ENCODE measurements around the gene ZFAND6.
"Not testable (repeated sequence)": the region's sequence is repeated elsewhere in the genome, so short reads cannot be mapped to it uniquely, and the experiment has no call there.

ZFAND6 gene

DNA sequence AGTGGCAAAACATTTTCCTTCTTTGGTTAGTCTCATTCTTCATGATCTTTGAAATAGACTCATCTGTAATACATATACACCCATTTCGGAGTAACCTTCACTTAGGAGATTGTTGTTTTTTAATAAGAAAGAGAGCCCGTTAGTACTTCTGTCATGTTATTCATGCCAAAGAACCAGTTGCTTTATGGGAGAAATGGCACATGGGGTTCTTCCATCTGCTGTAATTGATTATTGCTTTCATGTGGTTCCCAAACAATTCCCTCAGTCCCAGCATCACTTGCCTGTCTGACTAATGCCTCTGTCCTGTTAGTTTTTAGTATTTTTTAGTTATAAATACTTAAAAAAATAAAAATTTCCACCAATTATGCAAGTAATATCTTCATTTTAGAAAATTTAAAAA is 59.5 kb downstream of the ZFAND6 start:
- no peak for DNase-seq (ENCODE audit: low read depth in 2 of 2)
- H3K4me3 ChIP-seq (replicated peaks in 1 of 2; ENCODE audit: low read depth in 2 of 2, low read length in 2 of 2) = no peak overlapping the region
- TF ChIP-seq, protein P1, sequence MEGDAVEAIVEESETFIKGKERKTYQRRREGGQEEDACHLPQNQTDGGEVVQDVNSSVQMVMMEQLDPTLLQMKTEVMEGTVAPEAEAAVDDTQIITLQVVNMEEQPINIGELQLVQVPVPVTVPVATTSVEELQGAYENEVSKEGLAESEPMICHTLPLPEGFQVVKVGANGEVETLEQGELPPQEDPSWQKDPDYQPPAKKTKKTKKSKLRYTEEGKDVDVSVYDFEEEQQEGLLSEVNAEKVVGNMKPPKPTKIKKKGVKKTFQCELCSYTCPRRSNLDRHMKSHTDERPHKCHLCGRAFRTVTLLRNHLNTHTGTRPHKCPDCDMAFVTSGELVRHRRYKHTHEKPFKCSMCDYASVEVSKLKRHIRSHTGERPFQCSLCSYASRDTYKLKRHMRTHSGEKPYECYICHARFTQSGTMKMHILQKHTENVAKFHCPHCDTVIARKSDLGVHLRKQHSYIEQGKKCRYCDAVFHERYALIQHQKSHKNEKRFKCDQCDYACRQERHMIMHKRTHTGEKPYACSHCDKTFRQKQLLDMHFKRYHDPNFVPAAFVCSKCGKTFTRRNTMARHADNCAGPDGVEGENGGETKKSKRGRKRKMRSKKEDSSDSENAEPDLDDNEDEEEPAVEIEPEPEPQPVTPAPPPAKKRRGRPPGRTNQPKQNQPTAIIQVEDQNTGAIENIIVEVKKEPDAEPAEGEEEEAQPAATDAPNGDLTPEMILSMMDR (IDR thresholded peaks at IDR 0.05; ENCODE audit: low read depth, low read length) = no peak

DNA sequence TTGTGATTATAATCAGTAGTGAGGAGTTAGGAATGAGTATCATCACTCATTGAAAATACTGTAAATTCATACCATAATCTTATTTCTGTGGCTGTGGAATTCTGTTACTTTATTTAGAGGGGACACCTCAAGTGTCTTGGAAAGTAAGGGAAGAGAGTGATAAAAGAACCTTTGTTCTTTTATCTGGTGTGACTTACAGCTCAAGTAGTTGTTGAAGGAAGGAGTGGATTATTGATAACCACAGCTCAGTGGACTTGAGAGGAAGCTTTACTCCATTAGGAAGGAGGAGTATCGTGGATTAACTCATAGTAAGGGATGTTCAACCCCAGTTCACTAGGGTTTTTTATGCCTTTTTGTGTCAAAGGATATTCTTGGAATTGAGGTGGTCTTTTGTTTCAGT is 61.2 kb downstream of the ZFAND6 start:
- DNase-seq (ENCODE audit: low read depth in 2 of 2) = no peak

DNA sequence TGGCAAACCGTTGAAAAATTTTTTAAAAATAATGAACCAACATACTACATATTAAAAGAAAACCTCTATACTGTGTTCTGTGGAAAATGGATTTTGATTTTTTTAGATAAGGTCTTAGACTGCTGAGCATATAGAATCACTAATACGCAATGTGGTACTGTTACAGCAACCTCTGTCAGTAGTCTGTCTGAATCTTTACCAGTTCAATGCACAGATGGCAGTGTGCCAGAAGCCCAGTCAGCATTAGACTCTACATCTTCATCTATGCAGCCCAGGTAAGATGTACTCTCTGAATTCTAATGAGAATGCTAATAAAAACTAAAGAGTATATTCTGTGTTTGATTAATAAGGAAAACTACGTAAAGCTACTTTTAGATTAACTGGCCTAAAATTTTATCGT is 62.1 kb downstream of the ZFAND6 start:
- H3K4me3 ChIP-seq (replicated peaks in 1 of 2; ENCODE audit: low read depth in 2 of 2, low read length in 2 of 2) = no peak overlapping the region
- TF ChIP-seq, protein P1 (IDR thresholded peaks at IDR 0.05; ENCODE audit: low read depth, low read length) = no peak
- DNase-seq (ENCODE audit: low read depth in 2 of 2) = no peak

More for the DNA sequence above, 61.2 kb downstream of the ZFAND6 start:
- TF ChIP-seq, protein P1 (IDR thresholded peaks at IDR 0.05; ENCODE audit: low read depth, low read length) = no peak
- H3K4me3 ChIP-seq (replicated peaks in 1 of 2; ENCODE audit: low read depth in 2 of 2, low read length in 2 of 2) = no peak overlapping the region

DNA sequence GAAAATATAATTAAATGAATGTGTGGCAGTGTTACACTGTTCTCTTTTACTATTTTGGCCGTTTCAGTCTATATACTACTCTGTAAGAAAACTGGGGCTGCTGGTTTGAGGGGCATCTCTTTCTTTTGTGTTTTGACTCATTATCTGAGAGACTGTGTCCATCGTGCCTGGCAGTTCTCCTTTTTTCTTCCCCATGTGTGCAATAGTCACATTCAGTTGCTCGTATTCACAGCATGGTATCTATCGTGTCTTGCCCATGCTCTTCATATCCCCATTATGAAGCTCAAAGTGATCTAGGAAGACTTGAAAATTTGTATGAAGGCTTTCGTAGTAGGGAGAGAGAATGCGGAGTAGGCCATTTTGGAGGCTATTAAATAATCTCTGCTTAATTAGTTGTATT is 63.6 kb downstream of the ZFAND6 start:
- no peak for DNase-seq (ENCODE audit: low read depth in 2 of 2)
- H3K4me3 ChIP-seq (replicated peaks in 1 of 2; ENCODE audit: low read depth in 2 of 2, low read length in 2 of 2) = no peak overlapping the region
- TF ChIP-seq, protein P1 (IDR thresholded peaks at IDR 0.05; ENCODE audit: low read depth, low read length) = no peak

DNA sequence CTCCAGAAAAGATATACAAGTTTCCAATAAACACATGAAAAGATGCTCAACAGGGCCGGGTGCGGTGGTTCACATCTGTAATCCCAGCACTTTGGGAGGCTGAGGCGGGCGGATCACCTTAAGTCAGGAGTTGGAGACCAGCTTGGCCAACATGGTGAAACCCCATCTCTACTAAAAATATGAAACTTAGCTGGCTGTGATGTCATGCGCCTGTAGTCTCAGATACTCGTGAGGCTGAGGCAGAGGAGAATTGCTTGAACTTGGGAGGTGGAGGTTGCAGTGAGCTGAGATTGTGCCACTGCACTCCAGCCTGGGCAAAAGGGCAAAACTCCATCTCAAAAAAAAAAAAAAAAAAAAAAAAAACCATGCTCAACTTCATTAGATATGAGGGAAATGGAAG is 67.8 kb downstream of the ZFAND6 start:
- not testable (repeated sequence) for DNase-seq (ENCODE audit: low read depth in 2 of 2); H3K4me3 ChIP-seq (replicated peaks in 1 of 2; ENCODE audit: low read depth in 2 of 2, low read length in 2 of 2)

DNA sequence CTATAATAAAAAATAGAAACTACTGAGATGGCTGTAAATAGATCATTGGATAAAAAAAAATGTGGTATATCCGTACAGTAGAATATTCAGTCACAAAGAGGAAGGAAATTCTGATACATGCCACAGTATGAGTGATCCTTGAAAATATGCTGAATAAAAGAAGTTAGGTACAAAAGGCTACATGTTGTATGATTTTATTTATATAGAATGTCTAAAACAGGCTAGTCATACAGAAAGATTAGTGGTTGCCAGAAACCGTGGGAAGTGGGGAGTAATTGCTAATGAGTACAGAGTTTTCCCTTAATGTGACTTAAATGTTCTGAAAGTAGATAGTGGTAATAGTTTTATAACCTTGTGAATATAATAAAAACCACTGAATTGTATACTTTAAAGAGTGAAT is 68.4 kb downstream of the ZFAND6 start:
- TF ChIP-seq, protein P1 (IDR thresholded peaks at IDR 0.05; ENCODE audit: low read depth, low read length) = no peak
- H3K4me3 ChIP-seq (replicated peaks in 1 of 2; ENCODE audit: low read depth in 2 of 2, low read length in 2 of 2) = no peak overlapping the region
- DNase-seq (ENCODE audit: low read depth in 2 of 2) = peak in 1 of 2 donors; percentile 46

DNA sequence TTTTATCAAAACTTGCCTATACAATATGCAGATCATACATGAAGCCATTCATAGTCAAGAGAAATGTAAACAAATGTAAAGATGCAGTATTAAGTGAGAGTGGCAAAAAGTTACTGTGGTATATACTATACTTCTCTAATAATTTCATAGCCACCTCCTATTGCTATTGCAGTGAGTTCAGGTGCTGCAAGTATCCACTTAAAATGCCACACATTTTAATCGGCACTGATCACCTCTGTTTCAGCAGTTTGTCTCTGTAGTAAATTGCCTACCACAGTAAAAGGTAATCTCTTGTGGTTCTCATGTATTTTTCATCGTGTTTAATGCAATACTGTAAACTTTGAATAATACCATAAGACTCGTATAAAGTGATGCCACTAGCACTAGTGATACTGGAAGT is 72.9 kb downstream of the ZFAND6 start:
- H3K4me3 ChIP-seq (replicated peaks in 1 of 2; ENCODE audit: low read depth in 2 of 2, low read length in 2 of 2) = no peak overlapping the region
- TF ChIP-seq, protein P1 (IDR thresholded peaks at IDR 0.05; ENCODE audit: low read depth, low read length) = no peak
- DNase-seq (ENCODE audit: low read depth in 2 of 2) = no peak

Data from cardiac fibroblast (primary cell).